ENCODE data around the gene GPR42. TPM values are rescaled to one million over a fixed set of nuclear protein-coding genes. Genes with fewer than 3 reads are reported as not detected.
A peak's percentile ranks its signal among the peaks of the same experiment; 100 is the strongest.
"Not testable (repeated sequence)": the region's sequence is repeated elsewhere in the genome, so short reads cannot be mapped to it uniquely, and the experiment has no call there.

Gene GPR42
- total RNA-seq, 1 donor from 2014 or later, result not detected

GRCh38 chr19:35388277-35389054 is 17.6 kb downstream of the GPR42 start:
- intact Hi-C loops (cut with DNase I), result no loop called here
- no peak for DNase-seq (ENCODE audit: low spot score)

GRCh38 chr19:35389192-35389861 is 18.5 kb downstream of the GPR42 start:
- no peak for DNase-seq (ENCODE audit: low spot score)
- intact Hi-C loops (cut with DNase I), result no loop called here

DNA sequence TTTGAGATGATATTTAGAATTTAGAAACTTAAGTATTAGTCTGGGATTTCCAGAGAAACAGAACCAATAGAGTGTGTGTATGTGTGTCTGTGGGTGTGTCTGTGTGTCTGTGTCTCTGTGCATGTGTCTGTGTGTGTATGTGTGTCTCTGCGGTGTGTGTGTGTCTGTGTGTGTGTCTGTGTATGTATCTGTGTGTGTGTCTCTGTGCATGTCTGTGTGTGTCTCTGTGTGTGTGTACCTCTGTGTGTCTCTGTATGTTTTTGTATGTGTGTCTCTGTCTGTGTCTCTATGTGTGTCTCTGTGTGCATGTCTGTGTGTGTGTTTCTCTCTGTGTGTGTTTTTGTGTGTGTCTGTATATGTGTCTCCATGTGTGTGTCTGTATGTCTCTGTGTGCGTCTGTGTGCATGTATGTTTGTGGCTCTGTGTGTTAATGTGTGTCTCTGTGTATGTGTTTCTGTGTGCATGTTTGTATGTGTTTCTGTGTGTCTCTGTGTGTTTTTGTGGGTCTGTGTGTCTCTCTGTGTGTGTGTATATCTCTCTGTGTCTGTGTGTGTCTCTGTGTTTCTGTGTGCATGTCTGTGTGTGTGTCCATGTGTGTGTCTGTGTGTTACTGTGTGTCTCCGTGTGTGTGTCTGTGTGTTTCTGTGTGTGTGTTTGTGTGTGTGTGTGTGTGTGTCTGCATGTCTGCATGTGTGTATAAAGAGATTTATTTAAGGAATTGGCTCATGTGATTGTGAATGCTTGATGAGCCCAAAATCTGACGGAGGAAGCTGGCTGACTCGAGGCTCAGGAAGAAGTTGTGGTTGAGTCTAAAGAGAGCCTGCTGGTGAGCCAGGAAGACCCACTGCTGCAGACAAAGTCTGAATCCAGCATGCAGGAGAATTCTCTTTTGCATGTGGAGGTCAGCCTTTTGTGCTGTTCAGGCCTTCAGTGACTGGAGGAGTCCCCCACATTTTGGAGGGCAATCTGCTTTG is 22.2 kb downstream of the GPR42 start:
- DNase-seq (ENCODE audit: low spot score), result no peak
- intact Hi-C loops (cut with DNase I), result no loop called here

GRCh38 chr19:35395382-35396199 is 24.7 kb downstream of the GPR42 start:
- DNase-seq (ENCODE audit: low spot score), result peak; percentile 12
- intact Hi-C loops (cut with DNase I), result no loop called here

DNA sequence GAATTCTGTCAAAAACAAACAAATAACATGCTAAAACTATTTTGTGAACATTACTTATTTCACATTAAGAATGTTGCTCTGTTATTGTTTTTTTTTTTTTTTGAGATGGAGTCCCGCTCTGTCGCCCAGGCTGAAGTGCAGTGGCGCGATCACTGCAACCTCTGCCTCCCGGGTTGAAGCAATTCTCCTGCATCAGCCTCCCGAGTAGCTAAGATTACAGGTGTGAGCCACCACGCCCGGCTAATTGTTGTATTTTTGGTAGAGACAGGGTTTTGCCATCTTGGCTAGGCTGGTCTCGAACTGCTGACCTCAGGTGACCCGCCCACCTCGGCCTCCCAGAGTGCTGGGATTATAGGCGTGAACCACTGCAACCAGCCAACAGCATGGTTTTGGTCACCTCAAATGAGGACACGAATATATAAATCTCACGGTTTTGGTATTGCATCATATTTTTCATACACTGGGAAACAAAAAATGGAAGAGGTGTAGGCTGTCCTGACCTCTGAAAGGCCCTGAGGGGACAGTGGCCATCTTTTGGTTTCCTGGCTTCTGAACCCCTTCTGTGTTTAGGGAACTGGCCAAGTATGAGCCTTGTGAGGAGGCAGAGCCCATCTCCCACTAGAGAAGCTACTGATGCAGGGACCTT is 25.5 kb downstream of the GPR42 start:
- intact Hi-C loops (cut with DNase I), result no loop called here
- peak; percentile 33 for DNase-seq (ENCODE audit: low spot score)

GRCh38 chr19:35397064-35397463 is 26.2 kb downstream of the GPR42 start:
- peak; percentile 27 for DNase-seq (ENCODE audit: low spot score)
- intact Hi-C loops (cut with DNase I), result no loop called here

GRCh38 chr19:35398570-35398969 is 27.7 kb downstream of the GPR42 start:
- intact Hi-C loops (cut with DNase I), result no loop called here
- DNase-seq (ENCODE audit: low spot score), result peak; percentile 69

GRCh38 chr19:35399231-35399630 is 28.4 kb downstream of the GPR42 start:
- intact Hi-C loops (cut with DNase I), result no loop called here
- DNase-seq (ENCODE audit: low spot score), result no peak

DNA sequence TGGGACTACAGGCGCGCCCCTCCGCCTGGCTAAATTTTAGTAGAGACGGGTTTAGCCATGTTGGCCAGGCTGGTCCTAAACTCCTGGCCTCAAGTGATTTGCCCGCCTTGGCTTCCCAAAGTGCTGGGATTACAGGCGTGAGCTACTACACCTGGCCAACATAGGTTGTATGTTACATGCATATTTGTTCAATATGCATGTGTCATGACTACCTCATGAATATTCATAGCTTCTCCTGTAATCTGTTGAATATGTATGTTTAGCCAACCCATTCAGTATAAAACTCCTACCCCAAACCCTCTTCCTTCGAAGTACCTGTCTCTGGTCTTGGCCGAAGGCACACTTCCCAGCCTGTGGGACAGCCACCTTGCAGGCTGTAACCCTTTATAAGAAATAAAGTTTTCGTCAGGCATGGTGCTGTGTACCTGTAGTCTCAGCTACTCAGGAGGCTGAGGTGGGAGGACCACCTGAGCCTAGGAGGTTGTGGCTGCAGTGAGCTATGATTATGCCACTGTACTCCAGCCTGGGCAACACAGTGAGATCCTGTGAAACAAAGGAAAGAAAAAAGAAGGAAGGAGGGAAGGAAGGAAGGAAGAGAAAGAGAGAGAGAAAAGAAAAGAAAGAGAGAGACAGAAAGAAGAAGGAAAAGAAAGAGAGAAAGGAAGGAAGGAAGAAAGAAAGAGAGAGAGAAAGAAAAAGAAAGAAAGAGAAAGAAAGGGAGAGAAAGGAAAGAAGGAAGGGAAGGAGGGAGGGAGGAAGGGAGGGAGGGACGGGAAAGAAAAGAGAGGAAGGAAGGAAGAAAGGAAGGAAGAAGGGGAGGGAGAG is 29.3 kb downstream of the GPR42 start:
- intact Hi-C loops (cut with DNase I), result no loop called here
- no peak for DNase-seq (ENCODE audit: low spot score)

DNA sequence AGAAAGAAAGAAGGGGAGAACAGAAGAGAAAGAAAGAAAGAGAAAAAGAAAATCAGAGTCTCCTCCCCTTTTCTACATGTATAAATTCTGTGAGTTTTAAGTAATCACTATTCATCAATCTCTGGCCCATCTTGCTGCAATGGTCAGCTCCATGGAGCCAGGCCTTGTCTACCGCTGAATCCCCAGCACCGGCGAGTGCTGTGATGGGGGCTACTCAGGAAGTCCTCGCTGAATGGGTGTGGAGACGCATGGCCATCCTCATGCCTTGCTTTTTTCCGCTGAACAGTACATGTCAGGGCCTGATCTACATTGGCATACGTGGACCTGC is 29.9 kb downstream of the GPR42 start:
- intact Hi-C loops (cut with DNase I), result no loop called here
- no peak for DNase-seq (ENCODE audit: low spot score)

DNA sequence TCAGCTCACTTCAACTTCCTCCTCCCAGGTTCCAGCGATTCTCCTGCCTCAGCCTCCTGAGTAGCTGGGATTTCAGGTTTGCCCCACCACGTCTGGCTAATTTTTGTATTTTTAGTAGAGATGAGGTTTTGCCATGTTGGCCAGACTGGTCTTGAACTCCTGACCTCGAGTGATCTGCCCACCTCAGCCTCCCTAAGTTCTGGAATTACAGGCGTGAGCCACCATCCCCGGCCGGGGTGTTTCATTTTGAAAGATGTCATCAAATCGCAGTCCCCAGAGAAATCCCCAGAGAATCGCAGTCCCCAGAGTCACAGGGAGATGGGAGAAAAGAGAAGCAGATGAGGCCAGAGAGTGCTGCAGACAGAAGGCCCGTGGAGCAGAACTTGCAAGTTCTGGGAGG is 30.5 kb downstream of the GPR42 start:
- intact Hi-C loops (cut with DNase I); DNase-seq (ENCODE audit: low spot score): not testable (repeated sequence)

- DNase-seq (ENCODE audit: low spot score), result no peak
- intact Hi-C loops (cut with DNase I), result no loop called here
Measured at GRCh38 chr19:35403116-35403760, 32.4 kb downstream of the GPR42 start.

- no peak for DNase-seq (ENCODE audit: low spot score)
- intact Hi-C loops (cut with DNase I), result no loop called here
Measured at GRCh38 chr19:35404879-35405622, 34.2 kb downstream of the GPR42 start.

DNA sequence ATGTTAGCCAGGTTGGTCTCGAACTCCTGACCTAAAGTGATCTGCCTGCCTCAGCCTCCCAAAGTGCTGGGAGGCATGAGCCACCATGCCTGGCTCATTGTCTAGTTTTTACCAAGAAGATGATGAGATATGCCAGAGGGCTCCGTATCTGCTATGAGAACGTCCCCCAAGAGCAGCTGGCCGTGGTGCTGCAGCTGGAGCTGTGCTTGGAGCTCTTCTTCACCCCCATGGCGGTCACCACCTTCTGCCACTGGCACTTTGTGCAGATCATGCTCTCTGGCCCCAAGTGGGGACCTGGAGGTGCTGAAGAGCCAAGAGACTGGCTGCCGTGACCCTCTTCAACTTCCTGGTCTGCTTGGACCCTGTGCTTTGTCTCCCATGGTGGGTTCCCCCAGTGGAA is 36.8 kb downstream of the GPR42 start:
- DNase-seq (ENCODE audit: low spot score), result no peak
- intact Hi-C loops (cut with DNase I), result no loop called here

DNA sequence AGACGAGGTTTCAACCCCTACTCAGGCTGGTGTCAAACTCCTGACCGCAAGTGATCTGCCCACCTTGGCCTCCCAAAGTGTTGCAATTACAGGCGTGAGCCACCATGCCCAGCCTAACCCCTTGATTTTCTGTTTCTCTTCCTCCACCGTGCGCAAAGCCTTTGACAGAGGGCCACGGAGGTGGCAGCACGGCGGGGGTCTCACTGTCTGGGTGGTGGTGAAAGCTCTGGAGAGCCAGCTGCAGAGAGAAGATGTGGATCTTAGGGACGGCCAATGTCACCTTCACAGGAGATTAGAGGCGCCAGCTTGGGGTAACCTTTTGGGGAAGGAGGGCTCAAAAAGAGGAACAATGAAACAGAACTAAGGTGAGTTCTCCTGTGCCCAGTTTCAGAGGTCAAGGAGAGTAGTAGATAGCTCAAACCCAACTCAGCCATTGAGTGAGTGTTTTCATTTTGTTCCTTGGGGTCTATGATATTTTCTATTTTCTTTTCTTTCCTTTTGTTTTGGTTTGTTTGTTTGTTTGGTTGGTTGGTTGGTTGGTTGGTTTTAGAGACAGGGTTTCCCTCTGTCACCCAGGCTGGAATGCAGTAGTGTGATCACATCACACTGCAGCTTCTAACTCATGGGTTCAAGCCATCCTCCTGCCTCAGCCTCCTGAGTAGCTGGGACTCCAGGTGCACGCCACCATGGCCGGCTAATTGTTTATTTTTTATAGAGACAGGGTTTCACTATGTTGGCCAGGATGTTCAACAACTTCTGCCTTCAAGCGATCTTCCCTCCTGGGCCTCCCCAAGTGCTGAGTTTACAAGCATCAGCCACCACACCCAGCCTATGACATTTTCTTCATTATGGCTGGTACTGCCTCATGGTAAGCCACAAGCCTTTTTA is 37.7 kb downstream of the GPR42 start:
- intact Hi-C loops (cut with DNase I), result no loop called here
- DNase-seq (ENCODE audit: low spot score), result no peak

DNA sequence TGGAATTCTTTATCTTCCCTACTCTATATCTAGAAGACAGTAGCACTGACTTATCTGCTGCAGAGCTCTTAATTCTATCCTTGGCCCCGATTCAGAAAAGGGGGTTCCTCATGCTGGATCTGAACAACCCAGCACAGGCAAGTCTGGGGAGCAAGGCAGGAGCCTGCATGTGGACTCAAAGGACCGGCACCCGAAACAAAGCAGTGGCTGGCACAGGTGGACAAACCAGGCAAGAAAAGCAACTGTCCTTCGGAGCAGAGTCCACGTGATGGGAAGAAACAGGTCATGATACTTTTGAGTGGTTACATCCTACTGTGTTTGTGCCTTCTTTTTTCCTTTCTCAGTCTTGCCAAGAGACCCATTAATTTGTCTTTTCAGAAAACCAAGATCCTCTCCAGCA is 38.3 kb downstream of the GPR42 start:
- intact Hi-C loops (cut with DNase I), result no loop called here
- no peak for DNase-seq (ENCODE audit: low spot score)
